HCEC 1CT (cell line): ENCODE data around the gene TMCC2.

Experiments
- DNase-seq: peaks from one replicate; pipeline ENCODE4 v3.0.0-alpha.2; 2017

Gene TMCC2

DNA sequence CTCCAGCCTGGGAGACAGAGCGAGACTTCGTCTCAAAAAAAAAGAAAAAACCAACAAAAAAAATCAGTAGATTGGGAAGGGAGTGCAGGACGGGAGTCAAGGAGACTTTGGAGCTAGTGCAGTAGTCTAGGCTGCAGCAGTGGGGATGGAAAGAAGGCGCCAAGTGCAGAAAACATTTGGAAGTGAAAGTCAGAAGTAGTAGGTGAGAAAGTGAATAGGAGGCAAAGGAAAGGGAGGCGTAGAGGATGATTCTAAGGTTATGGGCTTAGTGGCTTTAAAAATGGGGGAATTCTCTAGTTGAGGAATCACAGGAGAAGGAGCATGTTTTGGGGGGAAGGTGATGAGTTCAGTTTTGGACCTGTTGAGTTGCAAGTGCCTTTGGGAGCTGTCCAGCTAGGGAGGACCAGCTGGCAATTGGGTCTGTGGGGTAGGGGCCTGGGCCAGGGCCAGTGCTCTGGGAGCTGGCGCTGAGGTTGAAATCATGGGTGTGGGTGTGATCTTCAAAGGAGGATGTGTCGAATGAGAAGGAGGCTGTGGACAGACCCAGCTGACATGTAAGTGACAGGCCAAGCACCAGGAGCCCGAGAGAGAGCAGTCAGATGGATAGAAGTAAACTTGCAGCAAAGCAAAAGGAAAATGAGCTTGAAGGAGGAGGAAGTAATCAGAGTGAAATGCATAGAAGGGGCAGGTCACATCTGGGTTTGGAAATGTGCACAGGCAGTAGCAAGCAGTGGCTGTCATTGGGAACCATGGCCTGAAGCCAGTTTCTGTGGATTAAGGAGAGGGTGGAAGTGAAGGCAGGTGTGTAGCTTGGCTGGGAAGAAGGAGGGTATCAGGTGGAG, 15.8 kb downstream of the TMCC2 start:
- no peak for DNase-seq

DNA sequence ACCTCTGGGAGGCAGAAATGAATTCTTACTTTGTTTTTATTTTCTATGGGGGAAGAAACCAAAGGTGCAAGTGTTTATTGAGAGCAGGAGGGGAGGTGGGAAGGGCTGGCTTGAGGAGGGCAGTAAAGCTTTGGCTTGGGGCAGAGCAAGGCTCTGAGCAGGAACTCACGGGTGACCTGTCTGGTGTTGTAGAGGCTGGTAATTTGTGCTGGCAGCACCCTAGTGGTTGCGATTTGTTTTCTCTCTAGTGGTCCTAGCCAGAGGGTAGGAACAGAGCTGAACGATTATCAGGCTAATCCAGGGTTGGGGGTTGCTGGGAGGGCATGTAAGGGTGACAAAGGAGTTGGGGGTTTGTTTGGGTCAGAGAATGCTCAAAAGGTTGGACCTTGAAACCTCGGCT, 16.6 kb downstream of the TMCC2 start:
- no peak for DNase-seq

DNA sequence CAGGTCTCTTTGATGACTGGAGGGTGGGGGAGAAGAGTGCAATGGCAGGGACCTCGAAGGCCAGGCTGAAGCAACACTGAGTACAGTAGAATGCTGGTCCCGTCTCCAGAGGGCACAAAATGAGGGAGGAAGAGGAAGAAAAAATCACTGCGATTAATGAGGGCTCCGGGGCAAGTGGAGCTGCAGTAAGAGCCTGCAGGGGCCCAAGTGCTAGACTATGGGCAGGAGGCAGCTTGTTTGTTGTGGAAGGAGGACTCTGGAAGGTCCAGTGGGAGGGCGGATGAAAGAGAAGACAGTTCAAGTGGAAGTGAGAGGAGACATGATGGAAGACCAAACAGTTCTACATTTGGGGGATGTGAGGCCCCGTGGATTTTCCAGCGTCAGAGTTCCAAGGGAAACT, 17.4 kb downstream of the TMCC2 start:
- DNase-seq, result no peak

DNA sequence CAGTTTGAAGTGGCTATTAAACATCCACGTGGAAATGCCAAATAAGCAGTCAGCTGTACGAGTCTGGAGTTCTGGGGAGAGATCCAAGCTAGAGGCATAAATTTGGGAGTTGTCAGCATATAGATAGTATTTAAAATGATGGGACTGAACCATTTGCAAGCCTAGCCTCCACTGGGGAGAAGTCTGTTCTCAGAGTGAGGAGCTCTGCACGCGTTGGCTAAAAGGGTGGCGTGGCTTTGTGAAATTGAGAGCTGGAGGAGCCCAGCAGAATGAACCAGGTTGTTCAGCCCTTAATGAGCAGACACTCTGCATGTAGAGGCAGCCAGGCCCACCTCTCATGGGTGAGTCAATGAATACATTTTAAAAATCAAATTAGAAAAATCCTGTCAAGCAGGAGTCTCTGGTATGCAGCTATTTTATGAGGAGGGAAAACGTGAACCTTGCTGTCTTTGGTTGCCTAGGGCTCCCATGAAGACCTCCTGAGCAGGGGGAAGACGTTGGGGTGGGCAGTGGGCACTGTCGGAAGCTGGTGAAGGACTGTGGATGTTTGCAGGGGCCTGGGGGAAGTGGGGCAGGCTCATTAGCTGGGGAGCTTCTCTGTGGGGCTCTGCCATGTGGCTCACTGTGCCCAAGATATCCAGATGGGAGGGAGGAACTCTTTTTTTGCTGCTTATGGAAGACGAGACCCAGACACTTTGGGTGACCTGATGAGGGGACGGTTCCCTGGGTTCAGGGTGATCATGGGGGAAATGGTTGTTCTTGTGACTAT, 18.8 kb downstream of the TMCC2 start:
- no peak for DNase-seq

DNA sequence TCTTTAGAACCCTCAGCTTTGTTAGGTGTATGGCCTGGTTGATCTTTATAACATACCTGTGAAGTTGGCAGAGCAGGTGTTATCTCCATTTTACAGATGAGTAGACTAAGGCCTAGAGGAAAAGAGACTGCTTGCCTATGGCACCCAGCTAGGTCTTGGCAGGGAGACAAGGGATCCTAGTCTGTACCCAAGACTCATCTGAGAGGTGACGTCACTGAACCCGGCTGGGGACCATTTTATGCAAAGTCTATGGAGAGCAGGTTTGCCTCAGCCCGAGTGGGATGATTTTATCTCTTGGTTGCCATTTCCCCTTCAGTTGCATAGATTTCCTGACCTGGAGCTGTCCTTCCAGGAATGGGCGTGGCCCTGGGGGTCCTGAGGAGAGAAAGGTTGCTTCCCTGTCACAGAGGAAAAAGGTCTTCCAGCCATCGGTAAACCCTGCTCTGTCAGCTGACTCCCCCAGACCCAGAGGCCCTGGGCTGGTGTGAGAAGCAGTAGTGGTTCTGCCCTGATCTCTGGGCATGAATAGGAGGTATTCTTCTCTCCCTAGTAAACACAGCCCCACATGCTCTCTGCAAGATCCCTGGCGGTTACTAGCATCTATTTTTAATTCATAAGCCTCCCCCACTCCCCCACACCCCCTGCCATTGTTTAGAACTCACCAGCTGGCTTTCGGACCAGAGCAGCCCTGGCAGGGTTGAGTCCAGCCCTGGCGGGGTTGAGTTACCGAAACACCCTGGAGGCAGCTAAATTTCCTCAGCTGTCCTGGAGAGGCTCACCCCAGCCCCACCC, 19.6 kb downstream of the TMCC2 start:
- DNase-seq, result no peak

DNA sequence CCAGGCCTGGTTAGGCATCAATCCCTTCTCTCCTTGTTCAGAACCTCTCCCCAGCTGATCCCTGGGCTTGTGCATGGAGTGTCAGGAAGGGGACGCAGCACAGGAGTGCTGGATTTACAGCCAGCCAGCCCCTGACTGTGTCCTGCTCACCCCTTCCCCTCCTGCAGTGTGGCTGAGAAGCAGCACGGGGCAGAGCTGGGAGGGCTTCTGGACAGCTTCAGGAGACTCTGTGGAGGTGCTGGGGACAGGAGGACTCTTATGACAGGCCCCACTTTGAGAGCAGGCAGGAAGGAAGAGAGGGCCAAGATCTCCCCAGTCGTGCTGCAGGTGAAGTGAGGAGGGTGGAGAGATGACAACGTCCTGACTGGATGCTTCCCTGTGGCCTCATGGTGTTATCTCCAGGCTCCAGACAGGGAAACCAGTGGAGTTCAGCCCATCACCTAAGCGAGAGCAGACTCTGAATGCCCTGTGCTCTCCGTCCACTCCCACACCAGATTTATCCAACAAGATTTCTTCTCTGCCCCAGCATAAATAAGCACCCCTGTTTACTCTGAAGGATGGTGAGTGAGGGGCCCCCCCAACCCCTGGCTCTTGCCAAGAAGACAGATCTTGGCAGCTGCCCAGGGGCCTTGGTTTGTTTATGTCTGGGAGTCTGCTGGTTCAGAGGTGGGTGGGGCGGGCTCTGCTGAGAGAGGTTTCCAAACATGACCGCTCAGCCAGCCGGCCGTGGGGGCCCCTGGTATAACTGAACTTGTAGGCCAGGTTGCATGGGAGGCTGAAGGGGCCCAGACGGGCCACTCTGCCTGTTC, 21.3 kb downstream of the TMCC2 start:
- no peak for DNase-seq

DNA sequence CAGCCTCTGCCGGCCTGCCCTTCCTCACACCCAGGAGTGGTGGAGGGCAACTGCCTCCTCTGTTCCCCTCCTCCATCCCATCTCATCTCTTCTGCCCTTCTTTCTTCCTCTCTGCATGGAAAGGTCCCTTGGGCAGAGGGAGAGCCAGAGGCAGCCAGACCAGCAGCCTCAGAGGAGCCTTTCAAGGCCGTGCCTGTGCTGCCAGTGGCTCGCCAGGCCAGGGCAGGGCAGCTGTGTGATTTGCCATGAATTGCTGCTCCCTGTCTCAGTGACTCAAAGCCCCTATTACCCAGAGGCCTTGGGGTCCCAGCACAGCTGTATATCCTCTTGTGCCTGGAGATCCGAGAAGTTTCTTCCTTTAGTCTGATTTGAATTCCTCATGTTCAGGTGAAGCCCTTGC, 21.9 kb downstream of the TMCC2 start:
- DNase-seq, result no peak

DNA sequence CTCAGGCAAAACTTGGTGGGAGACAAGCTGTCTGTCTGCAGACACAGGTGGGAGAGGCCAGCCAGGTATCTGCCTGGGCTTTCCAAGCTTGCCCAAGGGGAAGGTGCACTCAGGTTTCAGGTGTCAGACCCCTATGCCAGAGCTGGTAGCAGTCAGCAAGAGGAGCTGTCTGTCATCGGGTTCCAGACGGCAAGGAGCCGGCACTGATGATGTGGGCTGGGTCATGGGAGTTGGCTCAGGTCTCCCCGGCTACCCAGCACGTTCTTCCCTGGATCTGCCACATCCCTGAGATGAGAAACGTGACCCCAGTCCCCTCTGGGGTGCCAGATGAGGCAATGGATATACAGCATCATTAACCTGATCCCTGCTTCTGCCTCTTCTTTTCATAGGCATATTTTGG, 23.0 kb downstream of the TMCC2 start:
- no peak for DNase-seq

DNA sequence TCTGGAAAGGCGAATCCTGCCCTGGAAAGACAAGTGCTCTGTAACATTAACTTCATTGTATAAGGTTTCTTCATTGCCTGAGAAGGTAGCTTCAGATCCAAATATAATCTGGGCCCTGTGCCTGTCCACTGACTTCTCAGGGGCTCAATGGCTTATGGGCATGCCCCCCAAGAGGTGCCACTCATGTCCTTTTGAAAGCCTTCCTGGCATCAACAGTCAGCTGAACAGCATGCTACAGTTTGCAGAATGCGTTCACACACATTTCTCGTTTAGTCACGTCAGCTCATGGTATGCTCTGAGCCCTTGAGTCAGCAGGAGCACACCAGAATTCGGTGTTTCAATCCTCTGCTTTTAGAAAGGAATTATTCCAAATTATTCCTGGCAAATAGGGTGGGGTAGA, 23.8 kb downstream of the TMCC2 start:
- DNase-seq, result no peak

DNA sequence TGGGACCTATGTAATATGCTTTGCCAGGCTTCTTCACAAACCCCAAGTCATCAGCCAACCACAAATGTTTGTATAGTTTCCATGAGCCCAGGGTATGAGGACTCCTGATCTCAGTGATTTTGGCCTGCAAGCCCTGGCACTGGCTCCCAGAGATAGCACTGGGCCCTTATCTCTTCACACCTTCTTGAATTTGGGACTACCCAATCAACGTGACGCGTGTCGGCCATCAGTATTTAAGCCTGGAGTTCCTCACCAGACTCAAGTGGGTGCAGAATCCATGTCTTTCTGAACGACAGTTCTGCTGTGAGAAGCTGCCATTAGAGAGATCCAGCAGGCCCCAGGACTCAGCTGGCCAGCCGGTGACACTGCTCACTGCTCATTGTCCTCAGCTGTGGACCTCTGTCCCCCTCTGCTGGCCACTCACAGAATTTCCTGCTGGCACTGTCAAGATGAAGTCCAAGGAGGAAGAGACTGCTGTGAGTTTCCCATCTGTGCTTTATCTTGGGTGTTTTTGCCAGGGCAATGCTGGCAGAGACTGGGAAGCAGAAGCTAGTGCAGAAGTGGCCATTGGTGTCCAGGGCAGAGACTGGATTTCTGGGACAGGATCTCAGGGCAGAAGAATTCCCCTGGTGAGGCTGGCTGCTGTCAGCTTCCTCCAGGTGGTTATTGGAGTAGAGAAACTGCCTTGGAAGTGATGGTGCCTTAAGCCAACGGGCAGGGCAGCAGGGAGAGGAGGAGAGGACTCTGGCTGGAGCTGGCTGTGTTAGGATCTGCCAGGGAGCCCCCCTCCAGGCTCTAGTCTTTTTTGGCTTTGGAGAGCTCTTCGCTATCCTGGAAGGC, 28.4 kb downstream of the TMCC2 start:
- peak; percentile 67 for DNase-seq

DNA sequence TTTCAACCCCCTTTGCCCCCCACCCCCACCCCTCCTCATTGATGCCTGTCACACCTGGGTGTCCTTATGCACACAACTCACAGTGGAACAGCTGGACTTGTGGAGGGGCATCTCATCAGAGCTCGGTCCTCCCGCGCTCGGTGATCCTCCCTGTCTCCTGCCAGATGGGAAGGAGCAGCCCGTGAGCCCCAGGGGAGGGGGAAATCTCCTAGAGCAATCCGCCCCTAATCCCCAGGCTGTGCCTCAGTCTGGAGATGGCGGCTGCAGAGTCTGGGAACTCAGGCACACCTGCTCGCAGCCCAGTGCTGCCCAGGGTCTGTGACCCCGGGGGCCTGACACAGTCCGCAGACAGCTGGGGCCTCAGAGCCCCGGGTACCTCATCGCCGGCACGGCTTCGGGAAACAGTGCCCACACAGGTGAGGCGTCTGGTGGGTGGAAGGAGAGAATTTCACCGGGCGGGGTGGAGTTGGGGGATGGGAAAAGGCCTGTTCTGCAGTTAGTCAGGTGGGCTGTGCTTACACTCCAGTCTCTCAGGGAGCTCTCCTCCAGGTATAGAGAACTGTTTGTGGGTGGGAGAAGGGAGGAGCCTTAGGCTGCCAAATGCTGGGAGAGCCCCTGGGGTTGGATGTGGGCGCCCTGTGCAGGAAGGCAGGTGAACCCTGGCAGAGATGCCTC, 29.3 kb downstream of the TMCC2 start:
- DNase-seq, result no peak

DNA sequence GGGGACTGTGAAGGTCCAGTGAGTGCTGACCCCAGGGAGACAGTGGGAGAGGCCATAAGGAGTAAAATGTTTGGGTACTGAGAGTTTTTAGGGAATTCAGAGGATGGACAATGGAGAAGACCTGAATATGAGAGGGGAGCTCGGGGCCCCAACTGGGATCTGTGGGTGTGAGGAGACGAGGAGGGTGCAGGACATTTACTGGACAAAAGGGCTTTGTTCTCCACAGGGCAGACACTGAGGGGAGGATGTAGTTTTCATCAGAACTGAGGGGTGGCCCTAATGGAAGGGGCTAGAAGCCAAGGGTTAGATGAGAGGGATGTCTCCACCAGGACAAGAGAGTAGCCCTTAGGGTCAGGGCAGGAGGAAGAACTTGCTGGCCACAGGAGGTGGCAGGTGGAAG, 30.0 kb downstream of the TMCC2 start:
- DNase-seq, result no peak

DNA sequence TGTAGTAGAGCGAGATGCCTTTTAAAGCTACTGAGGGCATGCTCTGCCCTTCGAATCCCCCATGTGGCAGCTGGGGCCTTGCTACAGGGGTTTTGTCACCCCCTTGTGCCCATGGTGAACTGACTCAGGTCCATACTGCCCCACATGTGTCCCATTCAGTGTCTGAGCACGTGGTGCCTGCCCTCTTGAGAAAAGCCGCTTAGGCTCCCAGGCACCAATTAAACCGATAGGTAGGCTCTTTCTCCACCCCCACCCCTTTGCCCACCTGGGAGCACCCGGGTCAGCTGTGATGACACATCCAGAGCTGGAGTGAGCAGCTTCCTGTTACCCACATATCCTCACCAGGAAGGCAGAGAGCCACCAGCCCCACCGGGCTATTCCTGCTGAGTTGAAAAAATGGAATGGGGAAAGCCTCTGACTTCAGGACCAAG, 30.5 kb downstream of the TMCC2 start:
- DNase-seq, result no peak

DNA sequence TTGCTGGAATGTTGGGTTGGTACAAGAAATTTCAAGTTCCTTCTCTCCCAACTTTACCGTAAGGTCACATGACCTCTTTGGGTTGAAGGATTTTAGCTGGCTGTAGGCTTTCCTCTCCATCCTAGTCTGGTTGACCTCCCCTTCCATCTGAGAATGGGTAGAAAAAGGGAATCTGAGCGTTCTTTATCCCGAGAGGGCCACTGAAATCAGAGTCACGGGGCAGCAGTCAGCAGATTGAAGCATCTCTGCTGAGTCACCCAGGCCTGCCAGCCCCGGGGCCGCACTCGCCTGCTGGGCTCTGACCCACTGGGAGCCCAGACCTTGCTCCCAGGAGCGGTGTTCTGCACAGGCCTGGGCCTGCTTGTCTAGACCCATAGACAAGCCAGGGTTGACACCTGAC, 31.0 kb downstream of the TMCC2 start:
- no peak for DNase-seq

DNA sequence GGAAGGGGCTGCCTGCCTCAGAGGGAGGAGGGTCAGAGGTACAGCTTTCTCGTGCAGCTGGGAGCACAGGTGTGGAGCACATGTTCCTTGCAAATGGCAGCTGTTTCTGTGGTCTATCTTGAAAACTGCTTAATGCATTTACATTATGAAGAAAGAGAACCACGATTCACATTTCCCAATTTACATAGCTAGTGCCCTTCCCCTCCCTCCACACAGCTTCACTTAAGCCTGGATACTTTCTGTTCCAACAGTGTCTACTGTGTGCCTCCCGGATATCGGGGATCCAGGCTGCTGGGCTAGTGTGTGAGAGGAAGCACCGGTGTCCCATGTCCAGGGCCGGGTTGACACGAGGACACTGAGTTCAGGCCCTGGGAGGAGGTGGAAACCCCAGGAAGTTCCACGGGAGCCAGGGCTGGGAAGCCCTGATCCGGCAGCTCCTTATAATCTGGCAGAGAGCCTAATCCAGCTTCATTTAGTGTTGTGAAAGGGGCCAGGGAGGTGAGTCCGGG, 31.6 kb downstream of the TMCC2 start:
- peak; percentile 28 for DNase-seq

DNA sequence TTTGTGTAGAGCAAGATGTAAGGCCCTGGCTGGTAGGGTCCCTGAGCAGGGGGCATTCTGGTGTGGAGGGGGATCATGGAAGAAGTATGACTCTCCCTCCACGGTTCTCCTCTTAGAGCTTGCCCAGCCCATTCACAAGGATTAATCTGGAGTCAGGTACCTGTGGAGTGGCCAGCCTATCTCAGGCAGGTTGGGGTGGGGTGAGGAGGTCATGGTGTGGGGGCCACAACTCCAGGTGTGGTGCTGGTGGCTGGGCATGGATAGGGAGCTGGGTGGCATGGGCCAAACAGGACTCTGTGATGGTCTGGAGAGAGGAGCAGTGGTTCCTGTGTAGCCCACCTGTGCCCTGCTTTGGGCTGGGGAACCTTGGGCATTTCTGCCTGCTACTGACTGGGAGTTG, 32.3 kb downstream of the TMCC2 start:
- DNase-seq, result no peak

DNA sequence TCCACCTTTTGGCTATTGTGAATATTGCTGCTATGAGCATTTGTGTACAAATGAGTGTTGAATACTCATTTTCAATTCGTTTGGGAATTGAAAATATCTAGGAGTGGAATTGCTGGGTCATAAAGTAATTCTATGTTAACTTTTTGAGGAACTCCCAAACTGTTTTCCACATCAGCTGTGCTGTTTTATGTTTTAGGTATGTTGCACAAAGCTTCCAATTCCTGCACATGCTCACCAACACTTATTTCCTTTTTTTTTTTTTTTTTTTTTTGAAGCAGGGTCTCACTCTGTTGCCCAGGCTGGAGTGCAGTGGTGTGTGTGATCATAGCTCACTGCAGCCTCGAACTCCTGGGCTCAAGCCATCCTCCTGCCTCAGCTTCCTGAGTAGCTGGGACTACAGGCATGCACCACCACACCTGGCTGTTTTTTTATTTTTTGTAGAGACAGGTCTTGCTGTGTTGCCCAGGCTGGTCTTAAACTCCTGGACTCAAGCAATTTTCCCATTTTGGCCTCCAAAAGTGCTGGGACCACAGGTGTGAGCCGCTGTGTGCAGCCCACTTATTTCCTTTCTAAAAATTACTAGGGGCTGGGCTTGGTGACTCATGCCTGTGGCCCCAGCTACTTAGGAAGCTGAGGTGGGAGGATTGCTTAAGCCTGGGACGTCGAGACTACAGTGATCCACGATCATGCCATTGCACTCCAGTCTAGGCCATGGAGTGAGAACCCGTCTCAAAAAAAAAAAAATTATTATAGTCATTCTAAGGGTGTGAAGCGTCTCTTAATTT, 33.4 kb downstream of the TMCC2 start:
- DNase-seq, result peak; percentile 30

DNA sequence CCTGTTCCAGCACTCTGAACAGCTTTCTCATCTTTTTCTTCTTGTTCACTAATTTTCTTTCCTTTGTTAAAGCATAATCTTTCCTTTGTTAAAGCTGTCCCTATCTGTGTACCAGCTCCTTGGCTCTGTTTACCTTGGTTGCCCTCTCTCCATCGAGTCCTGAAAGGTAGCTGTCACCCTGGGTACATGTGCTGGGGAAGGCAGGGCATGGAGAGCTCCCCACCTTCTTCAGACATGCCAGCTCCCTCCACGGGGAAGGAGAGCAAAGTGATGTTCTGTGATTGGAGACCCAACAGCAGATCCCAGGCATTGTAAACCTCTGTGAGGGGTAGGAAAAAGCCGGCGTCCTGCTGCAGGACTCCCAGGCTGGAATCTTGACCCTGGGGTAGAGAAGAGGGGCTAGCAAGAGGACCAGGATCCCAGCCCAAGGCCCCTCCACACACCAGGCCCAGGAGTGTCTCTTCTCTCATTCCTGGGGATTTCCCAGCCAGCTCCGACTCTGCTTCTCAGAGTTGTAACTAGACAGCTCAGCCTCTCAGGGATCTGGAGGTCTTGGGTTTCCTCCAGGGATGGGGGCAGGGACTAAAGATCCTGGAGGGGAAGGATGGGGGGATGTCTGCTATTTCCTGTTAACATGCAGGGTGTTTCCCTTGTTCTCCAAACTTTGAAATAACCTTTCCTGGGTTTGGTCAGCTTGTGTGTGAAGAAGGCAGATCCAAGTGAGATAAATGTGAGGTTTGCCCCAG, 34.4 kb downstream of the TMCC2 start:
- no peak for DNase-seq

DNA sequence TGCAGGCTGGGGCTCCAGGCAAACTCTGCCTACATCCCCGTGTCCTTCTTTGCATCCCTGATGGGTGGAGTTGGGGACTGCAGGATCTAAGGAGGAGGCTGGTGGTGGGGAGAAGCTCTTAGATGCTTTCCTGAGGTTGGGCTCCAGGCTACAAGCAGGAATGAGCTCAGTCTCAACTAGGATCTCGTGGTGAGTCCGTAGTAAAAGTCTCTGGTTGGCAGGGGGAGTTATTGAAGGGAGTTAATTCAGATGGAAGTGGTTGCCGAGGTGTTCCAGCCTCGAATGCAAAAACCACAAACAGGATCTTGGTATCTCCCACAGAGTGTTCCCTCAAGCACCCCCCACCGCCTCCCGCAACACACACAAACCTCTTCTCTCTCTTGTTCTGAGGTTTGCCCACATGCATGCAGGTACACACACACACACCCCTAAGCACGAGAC, 35.0 kb downstream of the TMCC2 start:
- DNase-seq, result no peak
